ENCODE data around the gene CD14.

DNA sequence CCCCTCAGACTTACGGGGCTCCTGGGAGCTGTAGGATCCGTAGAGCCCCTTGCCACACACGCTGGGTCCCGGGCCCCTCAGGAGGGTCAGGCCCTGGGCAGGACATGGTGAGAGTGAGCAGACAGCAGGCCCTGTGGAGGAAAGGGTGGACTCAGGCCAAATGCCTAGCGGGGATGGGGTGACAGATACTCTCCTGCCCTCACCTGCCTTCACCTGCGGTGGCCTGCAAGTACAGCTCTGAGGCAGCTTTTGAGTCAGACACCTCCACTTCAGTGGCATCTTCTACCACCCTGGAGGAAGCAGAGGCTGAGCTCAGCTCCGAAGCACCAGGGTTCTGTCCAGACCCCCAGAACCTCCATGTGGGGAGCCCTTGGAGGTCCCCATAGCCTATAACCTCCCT is 42.1 kb downstream of the CD14 start:
- TF ChIP-seq, protein P1, sequence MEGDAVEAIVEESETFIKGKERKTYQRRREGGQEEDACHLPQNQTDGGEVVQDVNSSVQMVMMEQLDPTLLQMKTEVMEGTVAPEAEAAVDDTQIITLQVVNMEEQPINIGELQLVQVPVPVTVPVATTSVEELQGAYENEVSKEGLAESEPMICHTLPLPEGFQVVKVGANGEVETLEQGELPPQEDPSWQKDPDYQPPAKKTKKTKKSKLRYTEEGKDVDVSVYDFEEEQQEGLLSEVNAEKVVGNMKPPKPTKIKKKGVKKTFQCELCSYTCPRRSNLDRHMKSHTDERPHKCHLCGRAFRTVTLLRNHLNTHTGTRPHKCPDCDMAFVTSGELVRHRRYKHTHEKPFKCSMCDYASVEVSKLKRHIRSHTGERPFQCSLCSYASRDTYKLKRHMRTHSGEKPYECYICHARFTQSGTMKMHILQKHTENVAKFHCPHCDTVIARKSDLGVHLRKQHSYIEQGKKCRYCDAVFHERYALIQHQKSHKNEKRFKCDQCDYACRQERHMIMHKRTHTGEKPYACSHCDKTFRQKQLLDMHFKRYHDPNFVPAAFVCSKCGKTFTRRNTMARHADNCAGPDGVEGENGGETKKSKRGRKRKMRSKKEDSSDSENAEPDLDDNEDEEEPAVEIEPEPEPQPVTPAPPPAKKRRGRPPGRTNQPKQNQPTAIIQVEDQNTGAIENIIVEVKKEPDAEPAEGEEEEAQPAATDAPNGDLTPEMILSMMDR (IDR thresholded peaks at IDR 0.05), result no peak
- TF ChIP-seq POLR2A (IDR thresholded peaks at IDR 0.05), result no peak
